ENCODE data around the gene ST13. TPM values are rescaled to one million over a fixed set of nuclear protein-coding genes. Genes with fewer than 3 reads are reported as not detected.

Gene ST13
- total and polyA plus RNA-seq, 3 donors from 2014 or later = 139 to 345 (median 149) TPM

DNA sequence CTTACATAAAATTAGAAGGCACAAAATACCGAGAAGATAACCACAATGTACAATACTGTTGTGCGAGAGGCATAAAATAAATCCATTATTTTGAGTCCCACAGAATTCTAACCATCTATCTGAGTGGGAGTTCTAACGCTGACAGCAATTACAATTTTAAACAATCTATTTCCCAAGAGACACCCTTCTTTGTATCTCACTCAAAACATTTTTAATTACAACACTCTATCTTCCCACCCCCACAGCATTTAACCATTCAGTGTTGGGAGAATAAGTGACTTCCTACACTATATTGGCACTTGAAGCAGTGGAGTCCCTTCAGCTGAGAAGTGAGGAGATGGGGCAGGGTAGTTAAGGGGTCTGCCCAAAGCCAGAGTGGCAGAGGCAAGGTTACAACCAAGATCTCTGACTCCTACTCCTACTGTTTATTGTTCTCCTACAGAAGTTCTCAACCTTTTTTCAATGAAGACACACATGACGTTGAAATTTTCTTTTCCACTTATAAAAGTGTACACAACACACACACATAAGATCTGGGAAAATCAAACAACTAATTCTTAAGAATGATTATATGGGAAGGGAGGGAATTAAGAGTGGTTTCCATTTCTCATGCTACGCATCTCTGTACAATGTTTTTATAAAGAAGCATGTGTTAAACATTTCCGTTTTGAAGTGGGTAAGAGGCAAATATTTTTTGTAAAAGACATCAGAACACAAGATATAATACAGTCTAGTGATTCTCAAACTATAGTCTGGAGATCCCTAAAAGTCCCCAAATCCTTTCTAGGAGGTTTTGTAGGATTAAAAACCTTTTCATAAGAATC is 48.2 kb downstream of the ST13 start:
- Histone ChIP-seq H3K4me1 (peaks cover 8% of the 10 kb centered on the region), H3K27ac (no peak overlapping the region), H3K9me3 (no peaks in the 10 kb centered on the region), H3K36me3 (ENCODE audit: low read depth, missing control alignments) (no peaks in the 10 kb centered on the region), H3K4me3 (no peak overlapping the region), H3K27me3 (no peaks in the 10 kb centered on the region)
- intact Hi-C loops (cut with DNase I; ENCODE audit: low total_unique reads) = no loop called here
- TF ChIP-seq POLR2A (IDR thresholded peaks at IDR 0.05) = no peak
- TF ChIP-seq, protein P1, sequence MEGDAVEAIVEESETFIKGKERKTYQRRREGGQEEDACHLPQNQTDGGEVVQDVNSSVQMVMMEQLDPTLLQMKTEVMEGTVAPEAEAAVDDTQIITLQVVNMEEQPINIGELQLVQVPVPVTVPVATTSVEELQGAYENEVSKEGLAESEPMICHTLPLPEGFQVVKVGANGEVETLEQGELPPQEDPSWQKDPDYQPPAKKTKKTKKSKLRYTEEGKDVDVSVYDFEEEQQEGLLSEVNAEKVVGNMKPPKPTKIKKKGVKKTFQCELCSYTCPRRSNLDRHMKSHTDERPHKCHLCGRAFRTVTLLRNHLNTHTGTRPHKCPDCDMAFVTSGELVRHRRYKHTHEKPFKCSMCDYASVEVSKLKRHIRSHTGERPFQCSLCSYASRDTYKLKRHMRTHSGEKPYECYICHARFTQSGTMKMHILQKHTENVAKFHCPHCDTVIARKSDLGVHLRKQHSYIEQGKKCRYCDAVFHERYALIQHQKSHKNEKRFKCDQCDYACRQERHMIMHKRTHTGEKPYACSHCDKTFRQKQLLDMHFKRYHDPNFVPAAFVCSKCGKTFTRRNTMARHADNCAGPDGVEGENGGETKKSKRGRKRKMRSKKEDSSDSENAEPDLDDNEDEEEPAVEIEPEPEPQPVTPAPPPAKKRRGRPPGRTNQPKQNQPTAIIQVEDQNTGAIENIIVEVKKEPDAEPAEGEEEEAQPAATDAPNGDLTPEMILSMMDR (IDR thresholded peaks at IDR 0.05) = no peak
- WGBS, 2 donors = 56 to 63% methylated on average over 6 of the region's 6 CpGs
- no peak for DNase-seq

DNA sequence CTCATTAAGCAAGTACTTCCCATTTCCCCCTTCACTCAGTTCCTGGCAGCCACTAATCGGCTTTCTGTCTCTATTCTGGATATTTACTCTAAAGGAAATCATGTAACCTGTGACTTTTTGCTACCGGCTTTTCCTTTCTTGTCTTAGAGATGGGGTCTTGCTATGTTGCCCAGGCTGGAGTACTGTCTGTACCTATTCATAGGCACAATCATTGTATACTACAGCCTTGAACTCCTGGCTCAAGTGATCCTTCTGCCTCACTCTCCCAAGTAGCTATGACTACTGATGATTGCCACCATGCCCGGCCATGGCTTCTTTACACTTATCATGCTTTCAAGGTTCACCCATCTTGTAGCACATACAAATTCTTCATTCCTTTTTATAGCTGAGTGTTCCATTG is 49.7 kb downstream of the ST13 start:
- no peak for DNase-seq
- TF ChIP-seq, protein P1 (IDR thresholded peaks at IDR 0.05) = no peak
- no peak for TF ChIP-seq POLR2A (IDR thresholded peaks at IDR 0.05)
- Histone ChIP-seq H3K4me1 (peaks cover 8% of the 10 kb centered on the region), H3K9me3 (no peaks in the 10 kb centered on the region), H3K27me3 (no peaks in the 10 kb centered on the region), H3K27ac (no peak overlapping the region), H3K36me3 (ENCODE audit: low read depth, missing control alignments) (no peaks in the 10 kb centered on the region), H3K4me3 (no peak overlapping the region)
- intact Hi-C loops (cut with DNase I; ENCODE audit: low total_unique reads) = no loop called here
- 81 to 82% methylated on average over 3 of the region's 3 CpGs for WGBS, 2 donors

DNA sequence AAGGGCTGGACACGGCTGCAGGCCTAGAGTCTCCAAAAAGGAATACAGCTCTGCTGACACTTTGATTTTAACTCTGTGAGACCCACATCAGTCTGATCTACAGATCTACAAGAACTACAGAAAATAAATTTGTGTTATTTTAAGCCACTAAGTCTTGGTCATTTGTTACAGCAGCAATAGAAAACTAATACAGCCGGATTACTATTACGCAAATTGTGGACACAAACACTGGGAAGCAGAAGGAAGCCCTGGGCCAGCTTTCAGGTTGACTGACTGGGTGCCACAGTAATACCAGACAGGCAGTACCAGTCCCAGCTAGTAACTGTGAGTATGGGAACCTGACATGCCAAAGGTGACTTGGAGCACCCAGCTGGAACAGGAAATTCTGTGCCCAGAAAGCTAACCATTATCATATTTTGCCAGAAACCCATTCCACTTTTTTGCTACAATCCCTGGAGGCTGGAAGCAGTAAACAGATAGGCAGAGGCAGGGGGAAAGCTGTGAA is 50.7 kb downstream of the ST13 start:
- DNase-seq = no peak
- H3K4me1 ChIP-seq = peaks cover 8% of the 10 kb centered on the region
- no peak overlapping the region for H3K4me3 ChIP-seq
- no peaks in the 10 kb centered on the region for H3K27me3 ChIP-seq
- H3K9me3 ChIP-seq = no peaks in the 10 kb centered on the region
- TF ChIP-seq, protein P1 (IDR thresholded peaks at IDR 0.05) = no peak
- no peak for TF ChIP-seq POLR2A (IDR thresholded peaks at IDR 0.05)
- intact Hi-C loops (cut with DNase I; ENCODE audit: low total_unique reads) = no loop called here
- WGBS, 2 donors = 86 to 92% methylated on average over 3 of the region's 3 CpGs
- no peak overlapping the region for H3K27ac ChIP-seq
- no peaks in the 10 kb centered on the region for H3K36me3 ChIP-seq (ENCODE audit: low read depth, missing control alignments)

DNA sequence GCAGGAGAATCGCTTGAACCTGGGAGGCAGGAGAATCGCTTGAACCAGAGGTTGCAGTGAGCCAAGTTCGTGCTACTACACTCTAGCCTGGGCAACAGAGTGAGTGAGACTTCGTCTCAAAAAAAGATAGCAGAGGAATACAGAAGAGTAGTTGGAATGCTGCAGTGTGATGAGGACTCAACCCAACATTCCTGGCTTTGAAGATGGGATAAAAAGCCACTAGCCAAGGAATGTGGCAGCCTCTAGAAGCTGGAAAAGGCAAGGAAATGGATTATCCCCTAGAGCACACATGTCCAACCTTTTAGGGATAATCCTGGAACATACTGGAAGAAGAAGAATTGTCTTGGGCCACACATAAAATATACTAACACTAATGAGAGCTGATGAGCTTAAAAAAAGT is 51.2 kb downstream of the ST13 start:
- Histone ChIP-seq H3K4me3 (no peak overlapping the region), H3K36me3 (ENCODE audit: low read depth, missing control alignments) (no peaks in the 10 kb centered on the region), H3K9me3 (no peaks in the 10 kb centered on the region), H3K27ac (no peak overlapping the region), H3K4me1 (peaks cover 13% of the 10 kb centered on the region), H3K27me3 (no peaks in the 10 kb centered on the region)
- TF ChIP-seq, protein P1 (IDR thresholded peaks at IDR 0.05) = no peak
- no peak for TF ChIP-seq POLR2A (IDR thresholded peaks at IDR 0.05)
- 65 to 66% methylated on average over 4 of the region's 4 CpGs for WGBS, 2 donors
- no peak for DNase-seq
- intact Hi-C loops (cut with DNase I; ENCODE audit: low total_unique reads) = no loop called here

DNA sequence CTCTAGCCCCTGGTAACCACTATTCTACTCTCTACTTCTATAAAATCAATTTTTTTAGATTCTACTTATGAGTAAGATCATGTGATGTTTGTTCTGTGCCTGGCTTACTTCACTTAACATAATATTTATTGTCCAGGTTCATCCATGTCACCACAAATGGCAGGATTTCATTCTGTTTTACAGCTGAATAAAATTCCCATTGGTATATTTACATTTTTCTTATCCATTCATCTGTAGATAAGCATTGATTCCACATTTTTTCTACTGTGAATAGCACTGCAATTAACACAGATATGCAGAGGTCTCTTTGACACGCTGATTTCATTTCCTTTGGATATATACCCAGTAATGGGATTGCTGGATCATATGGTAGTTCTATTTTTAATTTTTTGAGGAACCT is 53.1 kb downstream of the ST13 start:
- Histone ChIP-seq H3K27me3 (no peaks in the 10 kb centered on the region), H3K27ac (no peak overlapping the region), H3K9me3 (no peaks in the 10 kb centered on the region), H3K4me1 (peaks cover 12% of the 10 kb centered on the region), H3K4me3 (no peak overlapping the region), H3K36me3 (ENCODE audit: low read depth, missing control alignments) (no peaks in the 10 kb centered on the region)
- no peak for TF ChIP-seq POLR2A (IDR thresholded peaks at IDR 0.05)
- TF ChIP-seq, protein P1 (IDR thresholded peaks at IDR 0.05) = no peak
- intact Hi-C loops (cut with DNase I; ENCODE audit: low total_unique reads) = no loop called here
- WGBS, 2 donors = 48 to 90% methylated on average over 1 of the region's 1 CpG
- DNase-seq = no peak

Measured in testis (tissue), 3 donors.